AG09319 (cell line): ENCODE measurements around the gene DOK5.

Experiments used
- DNase-seq: peaks from one replicate; pipeline ENCODE4 v3.0.0-alpha.2; 2010; ENCODE audit warnings: low read depth; ENCODE audit errors: extremely low read depth
- TF ChIP-seq, protein P1 (sequence below): IDR thresholded peaks from 2 replicates; pipeline ENCODE4 v1.5.1; 2011; ENCODE audit warnings: low read depth, mild to moderate bottlenecking, inconsistent platforms, low read length, moderate library complexity

The DOK5 gene

DNA sequence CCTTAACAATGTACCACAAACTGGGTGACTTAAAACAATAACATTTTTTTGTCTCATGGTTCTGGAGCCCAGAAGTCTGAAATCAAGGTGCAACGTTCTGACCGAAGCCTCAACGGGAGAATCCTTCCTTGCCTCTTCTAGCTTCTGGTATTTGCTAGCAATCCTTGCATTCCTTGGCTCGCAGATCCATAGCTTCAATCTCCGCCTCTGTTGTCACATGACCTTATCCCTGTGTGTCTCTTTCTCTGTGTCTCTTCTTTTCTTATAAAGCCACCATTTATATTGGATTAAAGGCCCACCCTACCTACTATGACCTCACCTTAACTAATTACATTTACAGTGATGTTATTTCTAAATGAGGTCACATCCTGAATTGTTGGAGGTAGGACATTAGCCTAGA is 37.2 kb upstream of the DOK5 start:
- TF ChIP-seq, protein P1, sequence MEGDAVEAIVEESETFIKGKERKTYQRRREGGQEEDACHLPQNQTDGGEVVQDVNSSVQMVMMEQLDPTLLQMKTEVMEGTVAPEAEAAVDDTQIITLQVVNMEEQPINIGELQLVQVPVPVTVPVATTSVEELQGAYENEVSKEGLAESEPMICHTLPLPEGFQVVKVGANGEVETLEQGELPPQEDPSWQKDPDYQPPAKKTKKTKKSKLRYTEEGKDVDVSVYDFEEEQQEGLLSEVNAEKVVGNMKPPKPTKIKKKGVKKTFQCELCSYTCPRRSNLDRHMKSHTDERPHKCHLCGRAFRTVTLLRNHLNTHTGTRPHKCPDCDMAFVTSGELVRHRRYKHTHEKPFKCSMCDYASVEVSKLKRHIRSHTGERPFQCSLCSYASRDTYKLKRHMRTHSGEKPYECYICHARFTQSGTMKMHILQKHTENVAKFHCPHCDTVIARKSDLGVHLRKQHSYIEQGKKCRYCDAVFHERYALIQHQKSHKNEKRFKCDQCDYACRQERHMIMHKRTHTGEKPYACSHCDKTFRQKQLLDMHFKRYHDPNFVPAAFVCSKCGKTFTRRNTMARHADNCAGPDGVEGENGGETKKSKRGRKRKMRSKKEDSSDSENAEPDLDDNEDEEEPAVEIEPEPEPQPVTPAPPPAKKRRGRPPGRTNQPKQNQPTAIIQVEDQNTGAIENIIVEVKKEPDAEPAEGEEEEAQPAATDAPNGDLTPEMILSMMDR, result no peak
- DNase-seq, result no peak

DNA sequence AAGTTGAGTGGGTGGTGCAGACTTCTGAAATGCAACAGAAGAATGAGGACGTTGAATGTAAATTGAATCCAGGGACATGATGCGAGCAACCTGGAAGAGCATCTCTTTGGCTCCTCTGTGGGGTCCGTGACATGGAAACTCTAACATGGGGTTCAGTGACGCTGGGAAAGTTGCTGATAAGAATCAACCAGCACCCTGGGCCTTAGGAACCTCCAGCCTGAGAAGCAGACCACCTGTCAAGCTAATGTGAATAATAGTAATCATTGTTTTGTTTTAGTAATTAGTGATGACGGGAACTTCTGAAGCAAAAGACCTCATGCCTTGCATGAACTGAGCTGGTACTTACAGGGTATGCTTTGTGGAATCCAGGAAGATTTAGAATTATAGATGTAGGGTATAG is 25.2 kb upstream of the DOK5 start:
- no peak for DNase-seq
- TF ChIP-seq, protein P1, result no peak

DNA sequence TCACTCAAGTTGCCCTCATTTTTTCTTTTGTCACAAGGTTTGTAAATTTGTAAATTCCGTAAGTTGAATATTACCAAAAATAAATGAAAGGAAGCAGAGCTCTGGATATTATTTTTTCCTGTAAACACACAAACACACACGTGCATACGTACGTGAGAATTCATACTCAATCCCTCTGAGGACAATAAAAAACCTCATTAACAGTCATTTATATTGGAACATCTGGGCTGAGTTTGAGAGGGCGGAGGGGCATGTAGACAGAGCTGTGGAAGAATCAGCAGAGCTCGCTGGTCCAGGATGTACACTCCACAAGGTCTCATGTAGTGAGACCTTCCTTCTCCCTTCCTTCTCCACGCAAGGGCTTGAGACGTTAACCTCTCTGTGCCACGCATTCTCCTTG is 24.2 kb upstream of the DOK5 start:
- TF ChIP-seq, protein P1, result no peak
- no peak for DNase-seq

DNA sequence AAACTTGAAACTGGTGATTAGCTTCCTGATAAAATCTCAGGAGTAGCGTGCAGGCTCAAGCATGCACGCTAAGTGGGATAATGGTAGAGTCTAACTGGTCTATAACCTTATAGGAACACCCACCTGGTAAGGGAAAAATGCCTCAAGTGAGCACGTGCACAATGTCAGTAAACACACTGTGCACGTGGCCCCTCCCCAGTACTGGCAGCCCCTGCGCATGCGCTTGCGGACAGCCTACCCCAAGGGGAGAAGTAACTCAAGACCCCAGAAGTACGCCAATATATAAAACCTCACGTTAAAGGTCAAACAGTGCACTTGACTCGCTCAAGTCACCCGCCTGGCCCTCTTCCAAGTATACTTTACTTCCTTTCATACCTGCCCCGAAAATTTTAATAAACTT is 23.1 kb upstream of the DOK5 start:
- TF ChIP-seq, protein P1, result no peak
- DNase-seq, result no peak

DNA sequence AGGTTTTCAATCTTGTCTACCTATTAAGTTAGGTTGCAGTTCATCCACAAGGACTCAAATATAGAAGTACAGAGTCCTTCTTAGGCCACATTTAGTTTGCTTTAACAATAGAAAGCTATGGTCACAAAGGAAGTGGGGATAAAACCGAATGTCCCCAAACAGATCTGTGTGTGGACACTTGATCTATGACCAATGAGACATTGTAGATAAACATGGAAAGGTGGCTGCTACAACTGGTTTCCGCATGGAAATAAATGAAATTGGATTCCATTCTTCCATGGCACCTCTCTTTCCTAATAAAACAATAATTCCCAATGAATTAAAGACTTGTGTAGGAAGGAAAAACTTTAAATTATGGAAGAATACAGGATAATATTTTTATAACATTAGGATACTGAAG is 20.4 kb upstream of the DOK5 start:
- TF ChIP-seq, protein P1, result no peak
- no peak for DNase-seq

DNA sequence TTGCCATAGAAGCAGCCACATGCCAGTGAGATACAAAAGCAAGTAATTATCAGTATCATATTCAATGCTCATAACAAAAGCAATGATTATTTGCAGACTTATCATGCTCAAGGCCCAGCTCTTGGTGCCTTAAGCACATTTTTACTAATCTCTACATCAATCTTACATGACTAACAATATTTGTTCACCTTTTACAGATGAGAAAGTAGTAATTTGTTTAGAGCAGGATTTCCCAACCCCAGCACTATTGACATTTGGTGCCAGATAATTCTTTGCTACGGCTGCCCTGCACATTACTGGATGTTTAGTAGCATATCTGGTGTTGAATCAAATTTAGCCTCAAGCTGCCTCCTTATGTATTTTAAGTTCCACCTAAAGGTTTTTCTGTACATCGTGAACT is 19.0 kb upstream of the DOK5 start:
- TF ChIP-seq, protein P1, result no peak
- DNase-seq, result no peak

DNA sequence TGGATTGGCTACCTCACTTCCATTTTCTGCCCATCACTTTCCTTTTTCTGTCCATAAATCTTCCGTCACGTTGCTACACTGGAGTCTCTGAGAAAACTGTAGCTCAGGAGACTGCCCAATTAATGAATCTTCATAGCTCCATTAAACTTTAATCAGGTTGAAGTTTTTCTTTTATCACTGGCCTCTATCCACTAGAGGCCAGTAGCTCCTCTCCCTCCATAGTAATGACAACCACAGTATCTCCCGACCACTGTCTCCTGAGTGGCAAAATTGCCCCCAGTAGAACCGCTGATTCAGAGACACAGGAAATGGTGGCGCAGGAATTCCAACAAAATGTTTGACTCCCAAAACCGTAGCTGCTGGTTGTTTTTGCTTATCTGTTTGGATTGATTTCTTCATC is 18.4 kb upstream of the DOK5 start:
- TF ChIP-seq, protein P1, result no peak; the same call in 1 of the 2 replicates
- DNase-seq, result no peak
